CD4-positive, alpha-beta T cell (primary cell): ENCODE data around the gene RTP3. TPM values are rescaled to one million over a fixed set of nuclear protein-coding genes. Genes with fewer than 3 reads are reported as not detected.
"Not testable (repeated sequence)": the region's sequence is repeated elsewhere in the genome, so short reads cannot be mapped to it uniquely, and the experiment has no call there.

Experiments
- ATAC-seq: fragments of 200-7000 bp; cut with Tn5 transposase; one replicate; pipeline ENCODE4 v1.10.0; 2022; ENCODE audit warnings: mild to moderate bottlenecking; ENCODE audit not compliant: poor library complexity
- CTCF ChIA-PET: fragments of 350-600 bp; sonication (Branson Sonifier 250); formaldehyde crosslinking; loops from one replicate; lab custom pipeline; 2021; ENCODE audit warnings: antibody characterized with exemption, inconsistent platforms; lab: Charles Lee
- POLR2A ChIA-PET: fragments of 350-600 bp; sonication (Branson Sonifier 250); formaldehyde crosslinking; loops from one replicate; lab custom pipeline; 2021; ENCODE audit warnings: antibody characterized with exemption, inconsistent platforms; lab: Charles Lee
- DNase-seq, 14 experiments: peaks; one replicate each; pipeline ENCODE4 v3.0.0-alpha.2; 2013 to 2020; ENCODE audit warnings: mixed read lengths in 2 of 14
- H3K27ac ChIP-seq, 2 donors: one replicate each; pipeline versions ENCODE4 v1.5.1 to v1.7.0; 2013; ENCODE audit warnings: low read length in 2 of 2, low read depth in 1 of 2, mild to moderate bottlenecking in 1 of 2
- H3K27me3 ChIP-seq, 2 experiments: 1 replicate in 1 of 2; 2 replicates in 1 of 2; pipeline versions ENCODE4 v1.6.1 to v1.7.0; 2013; ENCODE audit warnings: low read length in 2 of 2, control low read depth in 1 of 2, mild to moderate bottlenecking in 1 of 2, moderate library complexity in 1 of 2; ENCODE audit not compliant: insufficient read depth in 2 of 2, control insufficient read depth in 1 of 2
- H3K36me3 ChIP-seq: one replicate; pipeline ENCODE4 v1.6.1; 2013; ENCODE audit warnings: low read length, control low read depth; ENCODE audit not compliant: insufficient read depth
- H3K4me1 ChIP-seq: one replicate; pipeline ENCODE4 v1.6.1; 2013; ENCODE audit warnings: low read length, control low read depth; ENCODE audit not compliant: insufficient read depth
- H3K4me3 ChIP-seq: one replicate; pipeline ENCODE4 v1.5.1; 2013; ENCODE audit warnings: mild to moderate bottlenecking, low read length, moderate library complexity
- H3K9me3 ChIP-seq, 2 experiments: 1 replicate in 1 of 2; 2 replicates in 1 of 2; pipeline versions ENCODE4 v1.6.1 to v1.7.0; 2013; ENCODE audit warnings: low read length in 2 of 2, mild to moderate bottlenecking in 2 of 2, control low read depth in 1 of 2, moderate library complexity in 1 of 2; ENCODE audit not compliant: control insufficient read depth in 1 of 2, insufficient read depth in 1 of 2
- H3K27ac Mint-ChIP-seq: one replicate; pipeline ENCODE4 v1.8.0; 2020; ENCODE audit warnings: mixed read lengths
- H3K27me3 Mint-ChIP-seq: one replicate; pipeline ENCODE4 v1.8.0; 2021; ENCODE audit warnings: mixed read lengths
- H3K36me3 Mint-ChIP-seq: one replicate; pipeline ENCODE4 v1.8.0; 2021; ENCODE audit warnings: low read depth, mixed read lengths
- H3K4me1 Mint-ChIP-seq: one replicate; pipeline ENCODE4 v1.8.0; 2021; ENCODE audit warnings: low read depth, mixed read lengths
- H3K4me3 Mint-ChIP-seq: one replicate; pipeline ENCODE4 v1.8.0; 2020; ENCODE audit warnings: mild to moderate bottlenecking, mixed read lengths
- H3K9me3 Mint-ChIP-seq: one replicate; pipeline ENCODE4 v1.8.0; 2020; ENCODE audit warnings: mixed read lengths
- CTCF ChIP-seq: fragments of 200-600 bp; IDR thresholded peaks from one replicate; pipeline ENCODE4 v1.8.0; 2022; ENCODE audit warnings: antibody characterized with exemption, mild to moderate bottlenecking
- intact Hi-C, 2 experiments: fragments of 100-400 bp; cut with DNase I in 1 of 2; cut with micrococcal nuclease in 1 of 2; formaldehyde crosslinking; loops; one replicate each; pipeline versions ENCODE4 v1.15.1 to v1.9.0; 2023 to 2025; cut with DNase I, micrococcal nuclease
- total RNA-seq, 174 experiments: library from RNA in 2 of 174; stranded (reverse) in 2 of 174; gene quantifications; one replicate each; pipeline ENCODE4 v1.2.3 and lab custom pipeline; 2021 to 2026

Gene RTP3
- total RNA-seq, 2 experiments from 2014 or later, result not detected

GRCh38 chr3:46491089-46492070 lies 6.4 kb upstream of the RTP3 start:
- CTCF ChIA-PET, result interaction anchor here (2.4 to 5.5 kb wide), 2 partner anchors 117 to 137 kb away, joined by 5 to 122 read pairs; no protein-coding TSS in a partner anchor
- Mint-ChIP-seq H3K4me3 (no peak overlapping the region), H3K9me3 (no peaks in the 10 kb centered on the region), H3K4me1 (peaks cover 19% of the 10 kb centered on the region), H3K36me3 (no peaks in the 10 kb centered on the region), H3K27ac (no peak overlapping the region), H3K27me3 (no peaks in the 10 kb centered on the region)
- H3K27me3 ChIP-seq, result no peaks in the 10 kb centered on the region
- POLR2A ChIA-PET, result no interaction called here
- DNase-seq (no peak), ATAC-seq (no peak)
- TF ChIP-seq CTCF, result no peak
- H3K9me3 ChIP-seq, result no peaks in the 10 kb centered on the region
- intact Hi-C loops, result no loop called here
- peaks cover 15% of the 10 kb centered on the region for H3K4me1 ChIP-seq
- no peak overlapping the region for H3K27ac ChIP-seq
- H3K4me3 ChIP-seq, result no peak overlapping the region
- no peaks in the 10 kb centered on the region for H3K36me3 ChIP-seq

- TF ChIP-seq CTCF, result no peak
- Mint-ChIP-seq H3K36me3 (no peaks in the 10 kb centered on the region), H3K4me3 (no peak overlapping the region), H3K27me3 (no peaks in the 10 kb centered on the region), H3K4me1 (peaks cover 34% of the 10 kb centered on the region), H3K27ac (peak overlapping the region; percentile 72), H3K9me3 (no peaks in the 10 kb centered on the region)
- CTCF ChIA-PET, result interaction anchor here (0.9 to 5.5 kb wide), 2 partner anchors 65 to 135 kb away, joined by 7 to 122 read pairs; no protein-coding TSS in a partner anchor
- no peak for ATAC-seq
- no peak for DNase-seq
- Histone ChIP-seq H3K36me3 (no peaks in the 10 kb centered on the region), H3K27ac (no peak overlapping the region), H3K9me3 (no peaks in the 10 kb centered on the region), H3K4me1 (peaks cover 24% of the 10 kb centered on the region), H3K4me3 (no peak overlapping the region), H3K27me3 (no peaks in the 10 kb centered on the region)
- POLR2A ChIA-PET, result interaction anchor here (0.8 kb wide), 1 partner anchor 46 kb away, joined by 4 read pairs; no protein-coding TSS in a partner anchor
- intact Hi-C loops, result no loop called here
These were observed 4.8 kb upstream of the RTP3 start for GRCh38 chr3:46492890-46493547.

GRCh38 chr3:46494491-46494890 lies 3.3 kb upstream of the RTP3 start:
- POLR2A ChIA-PET, ATAC-seq, H3K27me3 ChIP-seq, H3K27ac Mint-ChIP-seq, H3K9me3 Mint-ChIP-seq, DNase-seq, H3K27me3 Mint-ChIP-seq, H3K27ac ChIP-seq, H3K36me3 ChIP-seq, H3K4me3 Mint-ChIP-seq, intact Hi-C loops, CTCF ChIA-PET, H3K9me3 ChIP-seq, H3K36me3 Mint-ChIP-seq, H3K4me3 ChIP-seq: not testable (repeated sequence)
- peaks cover 28% of the 10 kb centered on the region for H3K4me1 Mint-ChIP-seq
- H3K4me1 ChIP-seq, result peaks cover 16% of the 10 kb centered on the region
